GM18508 (cell line): ENCODE measurements around the gene MICAL3.

ENCODE experiments used
- ATAC-seq: cut with Tn5 transposase; IDR thresholded peaks from one replicate; pipeline ENCODE4 v1.9.1; 2021; ENCODE audit warnings: moderate number of reproducible peaks; ENCODE audit not compliant: insufficient read depth, unreplicated experiment

Gene MICAL3

DNA sequence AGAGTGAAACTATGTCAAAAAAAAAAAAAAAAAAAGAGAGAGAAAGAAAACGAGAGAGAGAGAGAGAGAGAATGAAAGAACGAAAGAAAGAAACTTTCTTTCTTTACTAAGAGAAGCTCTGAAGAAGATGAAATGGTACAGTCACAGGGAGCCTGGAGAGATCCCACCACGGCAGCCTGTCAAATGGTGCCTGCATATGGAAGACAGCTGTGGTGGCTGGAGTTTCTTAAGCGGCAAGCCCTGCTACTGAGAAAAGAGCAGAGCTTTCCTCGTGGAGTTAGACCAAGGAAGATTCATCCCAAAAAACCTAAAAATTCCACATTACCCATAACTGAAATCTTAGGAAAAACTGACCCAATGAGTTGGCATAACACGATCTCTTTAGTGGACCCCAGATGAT is 66.7 kb downstream of the MICAL3 start:
- ATAC-seq, result no peak

DNA sequence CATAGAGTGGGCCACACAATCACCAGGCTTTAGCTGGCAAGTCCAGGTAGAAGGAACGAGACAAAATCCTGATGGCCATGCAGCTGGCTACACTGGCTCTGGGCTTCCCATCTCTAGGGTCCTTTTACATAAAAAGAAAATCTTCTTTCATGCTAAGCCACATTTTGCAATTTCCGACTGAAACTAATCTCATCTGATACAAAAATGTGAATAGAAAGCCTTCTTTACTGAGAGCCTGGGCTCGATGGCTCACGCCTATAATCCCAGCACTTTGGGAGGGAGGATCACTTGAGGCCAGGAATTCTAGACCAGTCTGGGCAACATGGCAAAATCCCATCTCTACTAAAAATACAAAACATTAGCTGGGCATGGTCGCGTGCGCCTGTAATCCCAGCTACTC is 67.2 kb downstream of the MICAL3 start:
- ATAC-seq, result no peak

DNA sequence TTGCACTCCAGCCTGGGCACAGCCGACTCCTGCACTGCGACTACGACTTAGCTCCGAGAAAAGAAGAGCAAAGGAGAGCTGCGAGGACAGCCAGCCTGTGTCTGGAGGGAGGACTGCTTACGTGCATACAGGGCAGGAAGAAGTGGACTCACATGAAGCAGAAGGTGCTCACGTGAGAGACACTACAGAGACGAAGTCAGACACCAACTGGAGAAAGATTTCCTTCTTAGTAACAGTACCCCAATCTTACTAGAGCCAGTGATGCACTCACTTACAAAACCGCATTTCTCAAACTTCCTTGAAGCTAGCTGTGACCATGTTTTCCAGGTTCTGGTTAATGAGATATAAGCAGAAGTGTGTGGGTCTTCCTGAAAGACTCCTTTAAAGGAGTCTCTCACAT is 67.7 kb downstream of the MICAL3 start:
- no peak for ATAC-seq

DNA sequence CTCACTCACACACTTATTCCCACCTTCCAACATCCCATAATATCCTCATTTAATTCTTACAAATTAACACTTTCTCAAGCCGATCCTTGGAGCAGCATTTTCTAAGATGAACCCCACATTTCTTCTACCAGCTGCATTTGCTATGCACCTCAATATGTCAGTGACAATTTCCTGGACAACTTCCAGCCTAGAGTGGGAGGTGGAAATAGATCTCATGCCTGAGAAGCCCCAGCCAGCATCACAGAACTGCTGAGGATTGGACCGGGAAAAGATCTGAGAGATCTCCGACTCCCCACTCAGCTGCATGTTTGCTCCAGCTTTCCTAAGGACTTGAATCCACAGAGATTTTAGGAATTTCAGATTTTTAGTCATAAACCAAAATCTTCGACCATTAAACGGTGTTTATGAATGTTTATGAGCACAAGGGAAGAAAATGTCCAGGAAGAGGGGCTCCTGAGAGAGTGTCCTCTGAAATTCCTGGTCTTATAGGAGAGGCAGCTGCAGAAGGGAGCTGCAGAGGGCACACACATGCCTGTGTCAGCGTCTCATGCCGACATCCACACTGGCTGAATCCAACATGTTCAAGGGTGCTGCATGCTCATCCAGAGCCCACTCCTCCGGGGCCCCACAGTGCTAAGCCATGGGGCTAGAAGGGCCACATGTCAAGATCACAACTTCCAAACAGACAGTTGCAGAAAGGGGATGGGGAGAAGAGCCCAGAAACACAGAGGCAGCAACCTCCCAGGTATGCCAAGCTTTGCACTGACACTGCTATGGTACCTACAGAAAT is 68.6 kb downstream of the MICAL3 start:
- ATAC-seq, result no peak

DNA sequence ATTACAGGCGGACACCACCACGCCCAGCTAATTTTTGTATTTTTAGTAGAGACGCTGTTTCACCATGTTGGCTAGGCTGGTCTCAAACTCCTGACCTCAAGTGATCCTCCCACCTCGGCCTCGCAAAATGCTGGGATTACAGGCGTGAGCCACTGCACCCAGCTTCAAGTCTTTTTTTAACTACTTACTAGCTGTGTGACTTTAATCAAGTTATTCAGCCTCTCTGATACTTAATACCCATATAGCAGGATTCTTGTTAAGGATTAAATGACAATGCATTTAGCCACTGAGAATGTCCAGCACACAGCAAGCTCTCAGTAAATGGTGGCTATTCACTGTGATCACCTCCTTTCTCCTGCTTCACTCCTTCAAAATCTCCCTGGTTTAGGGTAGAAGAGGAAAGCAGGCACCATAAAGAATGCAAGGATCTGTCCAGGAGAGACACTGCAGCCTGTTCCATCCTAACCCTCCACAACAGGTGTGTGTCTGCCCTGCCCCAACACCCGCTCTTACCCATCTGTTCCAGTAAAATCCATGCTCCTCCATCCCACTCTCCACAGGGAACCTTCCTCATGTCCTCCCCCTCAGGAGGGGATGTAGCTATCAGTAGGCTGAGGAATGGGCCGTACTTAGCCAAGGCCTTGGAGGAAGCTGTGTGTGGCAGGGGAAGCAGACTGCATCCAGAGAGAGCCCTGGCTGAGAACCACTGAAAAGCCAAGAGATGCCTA is 69.3 kb downstream of the MICAL3 start:
- ATAC-seq, result no peak

DNA sequence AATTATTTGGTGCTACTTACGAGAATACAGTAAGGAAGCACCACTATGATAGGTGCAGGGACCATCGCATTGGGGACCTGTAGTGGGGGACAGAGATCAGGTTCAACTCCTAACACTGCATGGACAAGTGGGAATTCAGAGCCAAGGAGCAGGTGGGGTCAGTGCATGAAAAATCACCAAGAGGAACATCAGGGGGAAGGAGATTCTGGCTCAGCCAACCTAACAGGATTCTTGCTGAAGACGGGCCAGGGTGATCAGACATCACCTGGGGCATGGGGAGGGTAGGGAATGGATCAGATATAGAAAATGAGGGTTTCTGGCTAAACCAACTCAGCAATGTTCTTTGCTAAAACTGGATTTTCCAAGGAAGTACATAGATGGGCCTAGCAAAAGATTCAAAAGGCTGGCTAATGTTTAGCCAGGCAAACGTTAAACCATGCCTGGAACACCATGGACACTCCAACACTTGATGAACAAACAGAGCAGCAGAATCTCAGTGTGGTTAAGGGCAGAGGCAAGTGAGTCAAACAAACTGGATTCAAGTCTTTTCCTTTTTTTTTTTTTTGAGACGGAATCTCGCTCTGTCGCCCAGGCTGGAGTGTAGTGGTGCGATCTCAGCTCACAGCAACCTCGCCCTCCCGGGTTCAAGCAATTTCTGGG is 70.0 kb downstream of the MICAL3 start:
- no peak for ATAC-seq

DNA sequence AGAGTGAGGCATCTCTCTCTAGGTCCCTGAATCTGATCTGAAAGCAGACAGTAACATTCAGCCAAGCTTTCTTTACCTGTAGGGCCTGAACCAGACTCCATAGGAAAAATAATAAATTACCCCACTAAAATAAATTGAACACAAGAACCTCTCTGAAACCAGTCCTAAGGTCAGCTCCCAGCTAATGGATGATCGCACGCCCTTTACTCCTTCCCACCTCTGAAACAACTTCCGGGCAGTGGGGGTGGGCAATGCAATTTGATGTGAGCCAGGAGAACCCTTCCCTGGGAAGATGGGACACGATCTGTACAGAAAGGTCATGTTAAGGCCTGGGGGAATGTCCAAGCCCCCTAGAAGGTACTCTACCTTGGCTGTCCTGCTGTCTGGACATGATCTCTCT is 71.2 kb downstream of the MICAL3 start:
- ATAC-seq, result no peak

DNA sequence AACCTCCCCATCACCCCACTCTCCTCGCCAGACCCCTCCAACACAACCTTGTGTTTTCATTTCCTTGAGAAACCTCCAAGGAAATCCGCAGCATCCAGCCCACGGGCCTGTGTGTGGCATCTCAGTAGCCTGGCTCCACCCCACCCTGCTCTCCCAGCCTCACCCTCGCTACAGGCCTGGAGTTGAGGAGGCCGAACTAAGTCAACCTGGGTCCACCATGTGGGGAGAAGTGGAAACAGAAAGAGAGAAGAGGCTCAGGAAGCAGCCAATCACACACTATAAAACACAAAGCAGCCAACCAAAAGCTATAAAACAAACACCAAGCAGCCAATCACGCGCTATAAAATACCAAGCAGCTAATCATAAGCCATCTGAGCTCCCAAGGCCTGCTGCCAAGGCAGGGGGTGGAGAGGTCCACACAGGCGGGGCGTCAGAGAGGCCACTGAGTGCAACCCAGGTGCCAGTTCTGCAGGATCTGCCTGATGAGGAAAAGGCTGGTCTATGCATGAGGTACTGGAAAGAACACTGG is 72.0 kb downstream of the MICAL3 start:
- no peak for ATAC-seq

DNA sequence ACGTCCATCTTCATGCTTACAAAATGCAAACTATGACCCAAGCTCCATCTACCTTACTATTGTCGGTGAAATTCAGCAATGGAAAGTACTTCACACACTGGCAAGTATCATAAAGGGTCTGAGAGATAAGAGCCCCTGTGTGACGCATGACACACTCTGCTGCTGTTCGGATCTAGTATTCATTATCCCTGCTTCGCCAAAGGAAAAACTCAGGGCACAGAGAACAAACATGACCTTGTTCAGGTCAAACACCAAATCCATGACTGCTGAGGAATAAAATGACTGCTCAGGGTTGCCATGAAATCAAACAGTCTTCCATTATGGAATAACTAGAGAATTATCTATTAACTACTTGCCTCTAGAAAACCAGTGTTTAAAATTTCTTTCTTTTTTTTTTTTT is 73.0 kb downstream of the MICAL3 start:
- ATAC-seq, result no peak

DNA sequence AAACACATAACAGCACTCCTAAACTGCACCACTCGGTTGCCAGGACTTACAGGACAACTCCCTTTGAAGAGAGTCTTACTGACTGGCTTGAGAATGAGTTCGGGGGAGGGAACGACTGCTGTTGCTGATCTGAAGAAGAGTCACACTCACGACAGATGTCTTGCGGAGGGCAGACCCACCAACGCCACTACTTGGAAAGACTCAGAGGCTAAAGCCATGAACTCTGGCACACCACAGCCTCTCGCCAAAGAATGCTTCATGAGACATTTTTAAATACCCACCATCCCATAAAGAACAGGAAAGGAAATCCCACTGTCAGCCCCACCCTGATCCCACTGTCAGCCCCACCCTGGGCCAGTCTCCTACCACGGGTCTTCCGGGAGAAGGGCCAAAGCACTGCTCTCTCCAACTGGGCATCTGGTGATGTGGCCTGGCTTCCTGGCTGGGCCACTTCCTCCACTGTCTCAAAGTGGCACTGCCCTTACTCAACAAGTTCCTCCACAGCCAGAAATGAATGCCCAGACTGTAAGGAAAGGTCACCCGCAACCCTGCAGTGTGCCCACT is 73.6 kb downstream of the MICAL3 start:
- no peak for ATAC-seq

DNA sequence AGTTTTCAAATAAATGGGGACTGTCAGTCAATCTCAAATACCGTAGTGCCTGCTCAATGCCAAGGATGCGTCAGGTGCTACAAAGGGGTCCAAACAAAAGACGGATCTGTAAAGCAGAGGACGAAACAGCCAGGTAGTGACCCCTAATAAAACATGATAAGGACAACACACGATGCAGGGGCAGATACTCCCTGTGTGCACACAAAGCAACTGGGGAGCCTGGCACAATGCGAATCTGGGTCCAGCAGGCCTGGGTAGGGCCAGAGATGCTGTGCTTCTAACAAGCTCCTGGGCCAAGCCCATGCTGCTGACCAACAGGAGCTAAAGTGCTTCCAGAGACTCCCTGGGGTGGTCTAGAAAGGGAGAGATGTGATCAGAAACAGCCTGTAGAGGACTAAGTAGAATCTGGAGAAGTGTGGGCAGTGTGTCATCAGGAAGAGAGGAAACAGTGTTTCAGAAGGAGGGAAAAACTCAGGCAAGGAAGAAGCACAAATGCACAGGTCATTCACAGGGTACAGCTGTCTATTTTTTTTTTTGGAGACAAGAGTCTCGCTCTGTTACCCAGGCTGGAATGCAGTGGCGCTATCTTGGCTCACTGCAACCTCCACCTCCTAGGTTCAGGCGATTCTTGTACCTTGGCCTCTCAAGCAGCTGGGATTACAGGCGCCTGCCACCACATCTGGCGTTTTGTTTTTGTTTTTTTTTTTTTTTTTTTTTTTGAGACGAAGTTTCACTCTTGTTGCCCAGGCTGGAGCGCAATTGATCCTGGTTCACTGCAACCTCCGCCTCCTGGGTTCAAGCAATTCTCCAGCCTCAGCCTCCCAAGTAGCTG is 74.5 kb downstream of the MICAL3 start:
- ATAC-seq, result no peak

DNA sequence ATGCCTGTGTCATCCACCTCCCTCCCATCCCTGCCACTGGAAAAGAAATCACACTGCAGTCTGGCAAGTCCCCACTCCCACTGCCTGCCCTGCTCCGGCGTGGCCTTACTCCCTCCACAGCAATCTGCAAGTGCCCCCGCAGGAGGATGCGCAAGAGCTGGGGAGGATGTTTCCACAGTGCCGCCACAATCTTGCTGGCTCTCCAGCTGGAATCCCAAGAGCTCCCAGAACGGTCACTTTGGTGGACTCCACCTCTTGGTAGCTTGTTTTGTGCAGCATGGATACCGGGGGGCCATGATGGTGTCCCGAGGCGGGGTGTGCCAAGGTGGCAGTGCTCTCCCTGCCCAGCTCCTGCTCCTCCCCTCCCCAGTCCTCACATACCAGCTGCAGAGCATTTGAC is 76.3 kb downstream of the MICAL3 start:
- ATAC-seq, result no peak

DNA sequence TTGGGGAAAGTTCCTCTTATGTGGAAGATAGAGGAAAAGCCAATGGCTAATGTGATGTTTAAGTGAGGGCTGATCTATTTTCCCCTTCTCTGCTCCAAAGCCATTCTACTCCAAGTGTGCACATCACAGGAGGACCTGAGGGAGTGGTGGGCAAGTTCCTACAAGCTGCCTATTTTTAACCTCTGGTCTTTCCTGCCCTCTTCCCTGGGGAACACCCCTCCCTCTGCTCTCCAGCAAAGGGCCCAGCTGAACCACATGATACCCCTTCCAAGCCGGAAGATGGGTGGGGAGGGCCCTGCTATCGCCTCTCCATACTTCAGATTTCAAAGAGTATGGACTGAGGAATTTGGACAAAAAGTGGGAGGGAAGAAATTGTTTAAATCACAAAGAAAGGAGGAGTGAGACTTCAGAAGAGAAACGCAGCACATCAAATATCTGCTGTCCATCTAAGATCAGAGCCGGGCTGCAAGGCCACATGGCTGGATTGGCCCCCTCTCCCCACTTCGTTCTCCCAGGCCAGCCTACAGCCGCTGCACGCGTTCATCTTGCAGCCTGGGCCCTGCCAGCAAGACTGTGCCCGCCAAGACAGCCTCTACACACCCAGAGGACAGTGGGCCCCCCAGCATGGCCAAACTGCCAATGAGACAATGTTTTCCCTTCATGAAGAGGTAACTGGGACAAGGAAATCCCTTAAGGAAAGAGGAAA is 77.5 kb downstream of the MICAL3 start:
- ATAC-seq, result no peak

DNA sequence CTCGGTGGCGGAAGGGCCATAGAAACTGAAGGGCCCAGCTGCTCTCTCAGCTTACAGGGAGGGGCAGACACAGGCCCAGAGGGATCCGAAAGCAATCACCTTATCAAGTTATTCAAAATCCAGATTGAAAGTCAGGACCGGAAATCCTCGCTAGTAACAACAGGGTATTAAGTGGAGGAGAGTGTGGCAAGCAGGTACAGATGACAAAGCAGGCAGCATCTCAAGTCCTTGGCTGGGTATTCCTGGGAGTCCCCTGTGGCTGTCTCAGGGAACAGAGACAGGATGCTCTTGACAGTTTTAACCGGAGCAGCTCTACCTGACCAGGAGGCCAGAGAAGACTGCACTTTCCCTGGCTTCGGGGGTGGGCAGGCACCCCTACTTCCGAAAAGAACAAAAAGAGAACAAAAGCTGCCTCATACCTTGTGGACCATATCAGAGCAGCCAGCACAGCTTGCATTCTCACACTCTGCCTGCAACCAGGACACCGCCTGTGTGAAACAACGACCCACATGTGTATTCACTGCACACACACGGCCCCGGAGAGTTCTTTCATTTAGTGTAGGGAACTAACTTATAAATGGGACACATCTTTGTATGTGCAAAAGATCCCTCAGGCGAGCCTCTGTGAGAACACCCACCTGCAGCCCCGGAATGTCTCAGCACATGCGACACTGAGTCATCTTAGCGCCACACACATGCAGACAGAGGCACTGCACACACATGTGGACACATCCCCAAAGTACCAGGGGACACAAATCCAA is 78.3 kb downstream of the MICAL3 start:
- no peak for ATAC-seq

DNA sequence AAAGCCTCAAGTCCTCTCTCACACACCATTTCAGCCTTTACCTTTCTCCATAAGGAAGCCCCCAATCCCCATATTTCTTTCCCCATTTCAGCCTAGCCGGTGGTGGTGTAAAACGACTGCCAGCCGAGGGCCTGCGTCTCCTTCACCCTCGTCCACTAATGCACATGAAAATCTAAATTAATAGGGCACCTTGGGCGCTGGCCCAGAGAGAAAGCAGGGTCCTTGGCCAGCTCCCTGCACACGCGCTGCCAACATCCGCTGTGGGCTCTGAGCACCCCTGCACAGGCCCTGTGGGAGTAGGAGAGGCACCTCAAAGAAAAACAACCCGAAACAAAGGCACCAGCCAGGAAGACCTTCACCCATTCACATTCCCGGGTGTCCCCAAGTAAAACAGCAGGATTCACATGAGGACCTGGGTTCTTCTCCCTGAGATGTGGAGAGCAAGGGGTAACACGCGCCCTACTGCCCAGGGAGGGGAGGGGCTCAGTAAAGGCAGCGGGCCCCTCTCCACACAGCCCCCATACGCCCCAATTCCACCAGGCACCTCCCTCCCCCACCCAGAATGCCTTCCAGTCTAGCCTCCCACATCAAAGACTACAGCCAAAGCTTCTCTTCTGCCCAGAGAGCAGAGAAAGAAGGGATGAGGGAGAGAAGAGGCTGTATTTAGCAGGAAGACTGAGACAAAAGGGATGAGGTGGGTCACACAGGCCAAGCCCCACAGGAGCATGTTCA is 79.0 kb downstream of the MICAL3 start:
- no peak for ATAC-seq

DNA sequence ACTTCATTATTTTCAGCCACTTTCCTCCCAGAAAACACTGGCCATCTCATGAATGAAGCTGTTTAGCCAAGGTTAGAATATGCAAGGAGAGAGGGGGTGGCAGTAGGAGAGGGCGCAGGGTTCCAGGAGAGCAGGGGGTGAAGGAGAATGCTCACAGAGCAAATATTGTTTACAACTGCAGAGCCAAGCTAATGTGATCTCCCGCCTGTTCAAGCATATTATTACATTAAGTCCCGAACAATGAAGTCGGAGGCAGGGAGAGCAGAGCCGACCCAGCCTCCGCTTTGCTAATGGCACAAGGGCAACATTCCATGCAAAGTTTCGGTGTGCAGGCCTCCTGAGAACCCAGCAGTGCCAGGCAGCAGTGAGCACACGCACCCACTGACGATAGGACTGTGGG is 80.1 kb downstream of the MICAL3 start:
- ATAC-seq, result no peak

DNA sequence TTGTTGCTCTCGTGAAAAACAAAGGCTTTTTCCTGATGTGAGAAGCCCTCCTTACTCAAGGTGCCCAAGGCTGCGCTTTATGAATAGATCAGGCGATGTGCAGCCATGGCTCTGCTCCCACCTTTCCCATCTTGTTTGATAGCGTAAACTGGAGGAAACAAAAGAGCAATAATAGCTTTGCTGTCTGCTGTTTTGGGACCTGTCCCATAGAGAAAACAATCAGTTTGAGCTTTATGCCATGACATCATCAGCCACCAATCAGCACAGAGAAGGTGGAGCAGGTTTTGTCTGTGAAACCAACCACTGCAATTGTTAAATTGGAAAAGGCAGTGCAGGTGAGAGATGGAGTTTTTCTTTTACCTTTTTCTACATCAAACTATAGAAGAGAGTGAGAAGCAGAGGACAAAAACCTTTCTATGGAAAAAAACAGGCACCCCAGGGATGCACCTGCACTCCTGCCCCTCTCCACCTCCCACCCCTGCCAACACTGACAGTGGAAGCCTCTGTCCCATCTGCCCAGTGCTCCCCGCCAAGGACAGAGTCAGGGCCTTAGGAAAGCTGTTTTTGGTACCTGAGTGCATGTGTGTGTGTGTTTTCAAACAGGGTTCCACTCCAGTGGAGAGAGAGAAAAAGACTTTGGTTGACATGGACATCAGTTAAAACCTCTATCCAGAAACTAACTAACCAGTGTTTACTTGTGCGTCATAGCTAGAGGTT is 80.7 kb downstream of the MICAL3 start:
- no peak for ATAC-seq
